Brain pericyte (primary cell): ENCODE measurements around the gene ADAMTS2.

Experiments used
- DNase-seq: peaks from one replicate; pipeline ENCODE4 v3.0.0-alpha.2; 2012; ENCODE audit warnings: low read depth, low spot score

The ADAMTS2 gene

GRCh38 chr5:179345433-179346321 is at the start of gene ADAMTS2:
Gene ADAMTS2 (minus strand): TSS chr5:179345461. CDS start chr5:179345328, 133 bp downstream.
- no peak for DNase-seq

GRCh38 chr5:179393078-179393477 is 47.8 kb upstream of the ADAMTS2 start:
- no peak for DNase-seq

GRCh38 chr5:179387151-179388110 is 42.2 kb upstream of the ADAMTS2 start:
- DNase-seq = no peak

- no peak for DNase-seq
Measured at GRCh38 chr5:179385914-179386313, 40.7 kb upstream of the ADAMTS2 start.

GRCh38 chr5:179382486-179382885 is 37.2 kb upstream of the ADAMTS2 start:
- DNase-seq = no peak

GRCh38 chr5:179381691-179382090 is 36.4 kb upstream of the ADAMTS2 start:
- DNase-seq = no peak

- no peak for DNase-seq
Measured at GRCh38 chr5:179380211-179381035, 35.2 kb upstream of the ADAMTS2 start.

GRCh38 chr5:179379321-179379890 is 34.1 kb upstream of the ADAMTS2 start:
- DNase-seq = no peak

- DNase-seq = peak; percentile 44
Measured at GRCh38 chr5:179378441-179379271, 33.4 kb upstream of the ADAMTS2 start.

- DNase-seq = no peak
Measured at GRCh38 chr5:179378116-179378440, 32.8 kb upstream of the ADAMTS2 start.

- no peak for DNase-seq
Measured at GRCh38 chr5:179377421-179378115, 32.3 kb upstream of the ADAMTS2 start.

GRCh38 chr5:179376701-179377420 is 31.6 kb upstream of the ADAMTS2 start:
- no peak for DNase-seq

- DNase-seq = no peak
Measured at GRCh38 chr5:179375831-179376365, 30.6 kb upstream of the ADAMTS2 start.

- no peak for DNase-seq
Measured at GRCh38 chr5:179375236-179375685, 30.0 kb upstream of the ADAMTS2 start.

- no peak for DNase-seq
Measured at GRCh38 chr5:179374506-179375235, 29.4 kb upstream of the ADAMTS2 start.

- DNase-seq = no peak
Measured at GRCh38 chr5:179373961-179374505, 28.8 kb upstream of the ADAMTS2 start.

GRCh38 chr5:179373101-179373934 is 28.1 kb upstream of the ADAMTS2 start:
- DNase-seq = no peak
